ENCODE results near the gene FNDC8. TPM values are rescaled to one million over a fixed set of nuclear protein-coding genes. Genes with fewer than 3 reads are reported as not detected.
"Not testable (repeated sequence)": the region's sequence is repeated elsewhere in the genome, so short reads cannot be mapped to it uniquely, and the experiment has no call there.

FNDC8 gene
- total and polyA plus RNA-seq, 5 donors from 2014 or later = not detected

DNA sequence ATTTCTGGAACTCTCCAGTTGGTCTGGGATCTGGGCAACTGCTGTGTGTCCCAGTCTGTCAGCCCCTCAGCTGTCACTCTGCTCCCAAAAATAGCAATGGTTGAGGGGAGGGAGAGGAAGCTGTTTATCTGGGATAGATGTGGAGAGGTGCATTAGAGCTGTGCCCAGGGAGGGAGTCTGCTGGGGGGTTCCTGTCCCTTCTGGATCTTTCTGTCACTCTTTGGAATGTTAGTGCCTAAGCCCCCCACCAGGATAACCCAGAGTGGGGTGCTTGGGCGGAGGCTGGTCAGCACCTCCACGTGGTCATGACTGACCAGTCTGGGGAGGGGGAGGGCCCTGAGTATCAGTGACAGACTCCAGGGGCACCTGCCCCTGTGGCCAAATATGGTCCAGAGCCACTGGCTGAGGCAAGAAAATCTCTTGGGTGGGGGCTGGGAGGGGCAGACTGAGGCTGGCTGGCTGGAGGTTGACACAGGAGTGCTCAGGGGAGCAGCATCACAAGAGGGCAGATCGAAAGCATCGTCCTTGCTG is 26.0 kb downstream of the FNDC8 start, which contains the start of gene UNC45B:
UNC45B (plus strand) TSS at position 443 of the 531 bp plus-strand sequence. CDS start 447 bp downstream, outside the sequence.
- Mint-ChIP-seq H3K4me1 (peaks cover 0 to 9% (median under 1%) of the 10 kb centered on the region in 4 donors), H3K27me3 (peaks cover under 1% of the 10 kb centered on the region), H3K4me3 (no peak within 1 kb of the TSS), H3K36me3 (no peaks in the 10 kb centered on the region), H3K9me3 (peaks cover 0 to 2% (median 0%) of the 10 kb centered on the region in 7 donors), H3K27ac (peak within 1 kb of the TSS in 1 of 3 donors; percentile 46)
- H3K4me3 ChIP-seq (ENCODE audit: low read depth, low read length) = no peak within 1 kb of the TSS
- H3K36me3 ChIP-seq (ENCODE audit: control insufficient read depth, insufficient read depth, low read length) = no peaks in the 10 kb centered on the region
- peaks cover 2% of the 10 kb centered on the region for H3K4me1 ChIP-seq (ENCODE audit: control insufficient read depth, insufficient read depth, low read length, poor library complexity, severe bottlenecking)
- no peaks in the 10 kb centered on the region for H3K27me3 ChIP-seq (ENCODE audit: control insufficient read depth, insufficient read depth, low read length)
- no peak within 1 kb of the TSS for H3K27ac ChIP-seq (ENCODE audit: insufficient read depth, low read length, poor library complexity, severe bottlenecking)
- ATAC-seq (ENCODE audit: low read depth in 2 of 2) (no peak), DNase-seq (no peak)
- H3K9me3 ChIP-seq (ENCODE audit: control insufficient read depth in 2 of 2, low read length in 2 of 2) = no peaks in the 10 kb centered on the region

- H3K27me3 Mint-ChIP-seq = peaks cover 8% of the 10 kb centered on the region
- H3K36me3 Mint-ChIP-seq = no peaks in the 10 kb centered on the region
- Histone ChIP-seq H3K27me3 (ENCODE audit: control insufficient read depth, insufficient read depth, low read length) (no peaks in the 10 kb centered on the region), H3K9me3 (ENCODE audit: control insufficient read depth in 2 of 2, low read length in 2 of 2) (no peaks in the 10 kb centered on the region), H3K4me3 (ENCODE audit: low read depth, low read length) (no peak overlapping the region), H3K4me1 (ENCODE audit: control insufficient read depth, insufficient read depth, low read length, poor library complexity, severe bottlenecking) (no peaks in the 10 kb centered on the region), H3K27ac (ENCODE audit: insufficient read depth, low read length, poor library complexity, severe bottlenecking) (no peak overlapping the region), H3K36me3 (ENCODE audit: control insufficient read depth, insufficient read depth, low read length) (no peaks in the 10 kb centered on the region)
- DNase-seq (no peak), ATAC-seq (ENCODE audit: low read depth in 2 of 2) (no peak)
- H3K9me3 Mint-ChIP-seq = peaks cover 0 to 2% (median 0%) of the 10 kb centered on the region in 7 donors
- peaks cover 0 to 7% (median 0%) of the 10 kb centered on the region in 4 donors for H3K4me1 Mint-ChIP-seq
- peak overlapping the region in 1 of 3 donors; percentile 46 for H3K27ac Mint-ChIP-seq
- H3K4me3 Mint-ChIP-seq = no peak overlapping the region
These were observed 26.7 kb downstream of the FNDC8 start for GRCh38 chr17:35148144-35148543.

- Histone ChIP-seq H3K4me3 (ENCODE audit: low read depth, low read length) (no peak overlapping the region), H3K36me3 (ENCODE audit: control insufficient read depth, insufficient read depth, low read length) (no peaks in the 10 kb centered on the region), H3K27me3 (ENCODE audit: control insufficient read depth, insufficient read depth, low read length) (no peaks in the 10 kb centered on the region), H3K9me3 (ENCODE audit: control insufficient read depth in 2 of 2, low read length in 2 of 2) (no peaks in the 10 kb centered on the region), H3K4me1 (ENCODE audit: control insufficient read depth, insufficient read depth, low read length, poor library complexity, severe bottlenecking) (no peaks in the 10 kb centered on the region), H3K27ac (ENCODE audit: insufficient read depth, low read length, poor library complexity, severe bottlenecking) (no peak overlapping the region)
- Mint-ChIP-seq H3K9me3 (peaks cover 0 to 2% (median 0%) of the 10 kb centered on the region in 7 donors), H3K4me3 (no peak overlapping the region), H3K27me3 (peaks cover 8% of the 10 kb centered on the region), H3K36me3 (no peaks in the 10 kb centered on the region), H3K27ac (no peak overlapping the region), H3K4me1 (no peaks in the 10 kb centered on the region)
- no peak for DNase-seq
- ATAC-seq (ENCODE audit: low read depth in 2 of 2) = no peak
These were observed 28.5 kb downstream of the FNDC8 start for GRCh38 chr17:35149941-35150340.

- H3K9me3 Mint-ChIP-seq; ATAC-seq (ENCODE audit: low read depth in 2 of 2); H3K36me3 ChIP-seq (ENCODE audit: control insufficient read depth, insufficient read depth, low read length); H3K4me1 ChIP-seq (ENCODE audit: control insufficient read depth, insufficient read depth, low read length, poor library complexity, severe bottlenecking); H3K27me3 Mint-ChIP-seq; H3K27ac ChIP-seq (ENCODE audit: insufficient read depth, low read length, poor library complexity, severe bottlenecking); H3K4me3 ChIP-seq (ENCODE audit: low read depth, low read length); H3K36me3 Mint-ChIP-seq; H3K27me3 ChIP-seq (ENCODE audit: control insufficient read depth, insufficient read depth, low read length); H3K9me3 ChIP-seq (ENCODE audit: control insufficient read depth in 2 of 2, low read length in 2 of 2); H3K4me1 Mint-ChIP-seq; DNase-seq: not testable (repeated sequence)
- Mint-ChIP-seq H3K4me3 (peak overlapping the region in 1 of 4 donors; percentile 74), H3K27ac (peak overlapping the region in 1 of 3 donors; percentile 38)
These were observed 29.7 kb downstream of the FNDC8 start for GRCh38 chr17:35151080-35151479.

- no peak overlapping the region for H3K27ac ChIP-seq (ENCODE audit: insufficient read depth, low read length, poor library complexity, severe bottlenecking)
- no peak overlapping the region for H3K4me3 Mint-ChIP-seq
- no peaks in the 10 kb centered on the region for H3K36me3 ChIP-seq (ENCODE audit: control insufficient read depth, insufficient read depth, low read length)
- DNase-seq (no peak), ATAC-seq (ENCODE audit: low read depth in 2 of 2) (no peak)
- no peak overlapping the region for H3K27ac Mint-ChIP-seq
- no peak overlapping the region for H3K4me3 ChIP-seq (ENCODE audit: low read depth, low read length)
- peaks cover 0 to 2% (median 0%) of the 10 kb centered on the region in 7 donors for H3K9me3 Mint-ChIP-seq
- H3K27me3 Mint-ChIP-seq = peaks cover 8% of the 10 kb centered on the region
- no peaks in the 10 kb centered on the region for H3K36me3 Mint-ChIP-seq
- H3K9me3 ChIP-seq (ENCODE audit: control insufficient read depth in 2 of 2, low read length in 2 of 2) = no peaks in the 10 kb centered on the region
- no peaks in the 10 kb centered on the region for H3K27me3 ChIP-seq (ENCODE audit: control insufficient read depth, insufficient read depth, low read length)
- H3K4me1 ChIP-seq (ENCODE audit: control insufficient read depth, insufficient read depth, low read length, poor library complexity, severe bottlenecking) = no peaks in the 10 kb centered on the region
- peaks cover 0 to 5% (median 0%) of the 10 kb centered on the region in 4 donors for H3K4me1 Mint-ChIP-seq
These were observed 31.2 kb downstream of the FNDC8 start for GRCh38 chr17:35152421-35153140.

DNA sequence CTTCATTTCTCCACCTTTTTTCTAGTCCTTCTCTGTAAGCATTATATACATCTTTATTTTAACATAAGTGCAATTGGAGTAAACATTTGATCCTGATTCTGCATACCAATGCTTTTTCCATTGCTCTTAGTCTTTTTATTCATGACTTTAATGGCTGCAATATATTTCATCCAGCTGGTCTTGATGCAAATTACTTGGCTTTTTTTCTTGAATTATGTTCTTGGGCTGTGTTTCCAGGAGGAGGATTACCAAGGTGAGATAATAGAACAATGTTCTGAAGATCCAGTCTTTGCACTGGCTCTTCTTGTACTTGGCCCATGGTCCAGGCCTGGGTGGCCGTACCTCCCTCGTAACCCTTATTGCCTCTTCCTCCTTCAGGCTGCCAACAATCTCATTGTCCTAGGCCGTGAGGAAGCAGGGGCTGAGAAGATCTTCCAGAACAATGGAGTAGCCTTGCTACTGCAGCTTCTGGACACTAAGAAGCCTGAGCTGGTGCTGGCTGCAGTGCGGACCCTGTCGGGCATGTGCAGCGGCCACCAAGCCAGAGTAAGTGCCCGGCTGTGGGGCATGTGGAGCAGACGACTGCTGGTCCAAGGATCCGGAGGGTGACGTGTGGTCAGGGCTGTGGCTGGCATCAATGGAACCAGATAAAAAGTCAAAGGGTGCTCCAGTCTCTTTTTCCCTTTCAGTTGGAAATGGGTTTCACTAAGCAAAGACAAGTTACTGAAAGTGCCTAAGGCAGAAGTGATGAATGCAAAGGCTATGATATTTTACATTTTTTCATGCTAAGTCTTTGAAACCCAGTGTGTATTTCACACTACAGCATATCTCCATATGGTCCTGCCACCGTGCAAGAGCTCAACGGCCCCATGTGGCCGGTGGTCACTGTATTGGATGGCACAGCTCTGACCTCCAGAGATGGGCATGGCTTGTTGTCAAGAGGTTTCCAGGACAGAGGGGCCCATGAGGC is 33.1 kb downstream of the FNDC8 start:
- Mint-ChIP-seq H3K4me3 (peak overlapping the region in 1 of 4 donors; percentile 17), H3K27ac (no peak overlapping the region), H3K27me3 (peaks cover 8% of the 10 kb centered on the region), H3K36me3 (no peaks in the 10 kb centered on the region), H3K9me3 (no peaks in the 10 kb centered on the region), H3K4me1 (peaks cover 0 to 12% (median 4%) of the 10 kb centered on the region in 4 donors)
- ATAC-seq (ENCODE audit: low read depth in 2 of 2) = no peak
- Histone ChIP-seq H3K36me3 (ENCODE audit: control insufficient read depth, insufficient read depth, low read length) (no peaks in the 10 kb centered on the region), H3K4me1 (ENCODE audit: control insufficient read depth, insufficient read depth, low read length, poor library complexity, severe bottlenecking) (no peaks in the 10 kb centered on the region), H3K4me3 (ENCODE audit: low read depth, low read length) (no peak overlapping the region), H3K9me3 (ENCODE audit: control insufficient read depth in 2 of 2, low read length in 2 of 2) (no peaks in the 10 kb centered on the region), H3K27ac (ENCODE audit: insufficient read depth, low read length, poor library complexity, severe bottlenecking) (no peak overlapping the region), H3K27me3 (ENCODE audit: control insufficient read depth, insufficient read depth, low read length) (no peaks in the 10 kb centered on the region)
- no peak for DNase-seq

- no peaks in the 10 kb centered on the region for H3K9me3 ChIP-seq (ENCODE audit: control insufficient read depth in 2 of 2, low read length in 2 of 2)
- H3K27ac Mint-ChIP-seq = peak overlapping the region in 1 of 3 donors; percentile 15
- peaks cover 8% of the 10 kb centered on the region for H3K27me3 Mint-ChIP-seq
- ATAC-seq (ENCODE audit: low read depth in 2 of 2) = no peak
- H3K27ac ChIP-seq (ENCODE audit: insufficient read depth, low read length, poor library complexity, severe bottlenecking) = no peak overlapping the region
- no peak for DNase-seq
- H3K4me3 ChIP-seq (ENCODE audit: low read depth, low read length) = no peak overlapping the region
- H3K4me1 Mint-ChIP-seq = peaks cover 5 to 19% (median 10%) of the 10 kb centered on the region in 4 donors
- H3K4me1 ChIP-seq (ENCODE audit: control insufficient read depth, insufficient read depth, low read length, poor library complexity, severe bottlenecking) = peaks cover 6% of the 10 kb centered on the region
- no peaks in the 10 kb centered on the region for H3K27me3 ChIP-seq (ENCODE audit: control insufficient read depth, insufficient read depth, low read length)
- H3K4me3 Mint-ChIP-seq = peak overlapping the region in 1 of 4 donors; percentile 7
- H3K36me3 ChIP-seq (ENCODE audit: control insufficient read depth, insufficient read depth, low read length) = no peaks in the 10 kb centered on the region
- H3K9me3 Mint-ChIP-seq = no peaks in the 10 kb centered on the region
- no peaks in the 10 kb centered on the region for H3K36me3 Mint-ChIP-seq
These were observed 33.8 kb downstream of the FNDC8 start for GRCh38 chr17:35155246-35155645.
